DND-41 (cell line): ENCODE results near the gene CFAP221.

Experiments
- ATAC-seq: fragments of 200-7000 bp; cut with Tn5 transposase; 3 replicates; pipeline ENCODE4 v1.9.1; 2021; ENCODE audit warnings: low read depth; ENCODE audit not compliant: insufficient read depth
- DNase-seq: peaks from one replicate; pipeline ENCODE4 v3.0.0-alpha.2; 2020
- H2AFZ ChIP-seq: 2 replicates; pipeline ENCODE4 v1.6.0; 2012; ENCODE audit warnings: low read depth, low read length
- H3K27ac ChIP-seq: 2 replicates; pipeline ENCODE4 v1.5.1; 2012; ENCODE audit warnings: low read length, inconsistent platforms
- H3K27me3 ChIP-seq: fragments of 200-600 bp; sonication (generic); 2 replicates; pipeline ENCODE4 v1.6.0; 2012; ENCODE audit warnings: low read length, mild to moderate bottlenecking, inconsistent platforms; ENCODE audit not compliant: insufficient read depth, poor library complexity
- H3K36me3 ChIP-seq: 2 replicates; pipeline ENCODE4 v1.5.1; 2012; ENCODE audit warnings: low read length, inconsistent platforms; ENCODE audit not compliant: insufficient read depth
- H3K4me1 ChIP-seq: 2 replicates; pipeline ENCODE4 v1.5.1; 2012; ENCODE audit warnings: mild to moderate bottlenecking, low read length; ENCODE audit not compliant: insufficient read depth
- H3K4me2 ChIP-seq: 2 replicates; pipeline ENCODE4 v1.6.0; 2012; ENCODE audit warnings: mild to moderate bottlenecking, moderate library complexity, low read length, inconsistent platforms; ENCODE audit not compliant: insufficient read depth
- H3K4me3 ChIP-seq, 2 experiments: fragments of 200-600 bp in 1 of 2; shearing (Covaris generic) in 1 of 2; 2 replicates each; pipeline ENCODE4 v1.5.1; 2012 to 2016; ENCODE audit warnings: inconsistent platforms in 2 of 2, low read length in 2 of 2, mild to moderate bottlenecking in 2 of 2, low read depth in 1 of 2, moderate library complexity in 1 of 2
- H3K79me2 ChIP-seq: 2 replicates; pipeline ENCODE4 v1.6.0; 2012; ENCODE audit warnings: low read length, inconsistent platforms; ENCODE audit not compliant: insufficient read depth
- H3K9ac ChIP-seq: 2 replicates; pipeline ENCODE4 v1.6.0; 2012; ENCODE audit warnings: low read depth, mild to moderate bottlenecking, inconsistent platforms, low read length, moderate library complexity
- H3K9me3 ChIP-seq: 2 replicates; pipeline ENCODE4 v1.5.1; 2012; ENCODE audit warnings: low read length, moderate library complexity, mild to moderate bottlenecking, inconsistent platforms; ENCODE audit not compliant: insufficient read depth, severe bottlenecking
- H4K20me1 ChIP-seq: 2 replicates; pipeline ENCODE4 v1.6.0; 2012; ENCODE audit warnings: low read length; ENCODE audit not compliant: insufficient read depth
- EZH2 ChIP-seq: IDR thresholded peaks from 3 replicates; pipeline ENCODE4 v1.6.1; 2012; ENCODE audit warnings: borderline replicate concordance, low read depth, mild to moderate bottlenecking, moderate library complexity, low read length, inconsistent platforms; ENCODE audit not compliant: severe bottlenecking
- TF ChIP-seq, protein P1 (sequence below): IDR thresholded peaks from 2 replicates; pipeline ENCODE4 v1.5.1; 2012; ENCODE audit warnings: borderline replicate concordance, low read length, moderate library complexity, mild to moderate bottlenecking; ENCODE audit not compliant: poor library complexity, severe bottlenecking; ENCODE audit errors: extremely low read depth

The CFAP221 gene

DNA sequence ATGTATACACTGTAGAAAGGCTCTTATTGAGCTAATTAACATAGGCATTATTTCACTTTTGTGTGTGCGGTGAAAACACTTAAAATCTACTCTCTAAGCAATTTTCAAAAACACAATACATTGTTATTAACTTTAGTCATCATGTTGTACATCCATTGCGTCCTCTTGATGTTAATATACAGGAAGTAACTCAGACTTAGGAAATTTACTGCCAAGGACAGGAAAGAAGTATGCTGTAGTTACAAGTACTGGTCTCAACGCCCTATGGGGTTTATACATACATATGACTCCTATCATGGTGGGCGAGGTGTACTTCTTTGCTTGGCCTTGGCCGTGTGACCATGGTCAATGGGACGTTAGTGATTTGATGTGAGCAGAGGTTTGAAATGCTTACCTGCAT is 35.5 kb upstream of the CFAP221 start:
- H3K36me3 ChIP-seq = no peaks in the 10 kb centered on the region
- ATAC-seq (no peak), DNase-seq (no peak)
- no peak overlapping the region for H3K4me2 ChIP-seq
- H3K27ac ChIP-seq = no peak overlapping the region
- H3K4me1 ChIP-seq = peaks cover 9% of the 10 kb centered on the region; the same call in 1 of the 2 replicates
- no peaks in the 10 kb centered on the region for H3K79me2 ChIP-seq
- no peak overlapping the region for H3K9ac ChIP-seq
- no peak overlapping the region for H2AFZ ChIP-seq
- H3K4me3 ChIP-seq = no peak overlapping the region
- H4K20me1 ChIP-seq = no peaks in the 10 kb centered on the region
- no peaks in the 10 kb centered on the region for H3K27me3 ChIP-seq
- H3K9me3 ChIP-seq = no peaks in the 10 kb centered on the region
- TF ChIP-seq, protein P1, sequence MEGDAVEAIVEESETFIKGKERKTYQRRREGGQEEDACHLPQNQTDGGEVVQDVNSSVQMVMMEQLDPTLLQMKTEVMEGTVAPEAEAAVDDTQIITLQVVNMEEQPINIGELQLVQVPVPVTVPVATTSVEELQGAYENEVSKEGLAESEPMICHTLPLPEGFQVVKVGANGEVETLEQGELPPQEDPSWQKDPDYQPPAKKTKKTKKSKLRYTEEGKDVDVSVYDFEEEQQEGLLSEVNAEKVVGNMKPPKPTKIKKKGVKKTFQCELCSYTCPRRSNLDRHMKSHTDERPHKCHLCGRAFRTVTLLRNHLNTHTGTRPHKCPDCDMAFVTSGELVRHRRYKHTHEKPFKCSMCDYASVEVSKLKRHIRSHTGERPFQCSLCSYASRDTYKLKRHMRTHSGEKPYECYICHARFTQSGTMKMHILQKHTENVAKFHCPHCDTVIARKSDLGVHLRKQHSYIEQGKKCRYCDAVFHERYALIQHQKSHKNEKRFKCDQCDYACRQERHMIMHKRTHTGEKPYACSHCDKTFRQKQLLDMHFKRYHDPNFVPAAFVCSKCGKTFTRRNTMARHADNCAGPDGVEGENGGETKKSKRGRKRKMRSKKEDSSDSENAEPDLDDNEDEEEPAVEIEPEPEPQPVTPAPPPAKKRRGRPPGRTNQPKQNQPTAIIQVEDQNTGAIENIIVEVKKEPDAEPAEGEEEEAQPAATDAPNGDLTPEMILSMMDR = no peak
- TF ChIP-seq EZH2 = no peak

DNA sequence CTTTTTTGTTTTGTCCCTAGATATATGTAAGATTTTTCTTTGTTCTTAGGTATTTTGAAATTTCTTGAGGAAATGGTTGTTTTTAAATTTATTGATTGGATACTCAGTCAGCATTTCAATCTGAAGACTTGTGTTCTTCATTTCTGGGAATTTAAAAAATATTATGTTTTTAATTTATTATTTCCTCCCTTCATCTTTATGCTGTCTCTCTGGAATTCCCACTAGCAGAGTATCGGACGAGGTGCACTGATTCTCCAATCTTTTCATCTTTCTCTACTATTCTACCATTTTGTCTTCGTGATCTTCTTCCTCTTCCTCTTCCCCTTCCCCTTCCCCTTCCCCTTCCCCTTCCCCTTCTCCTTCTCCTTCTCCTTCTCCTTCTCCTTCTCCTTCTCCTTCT is 32.3 kb upstream of the CFAP221 start:
- H4K20me1 ChIP-seq = no peaks in the 10 kb centered on the region
- H3K9me3 ChIP-seq = no peaks in the 10 kb centered on the region
- H3K4me1 ChIP-seq = no peaks in the 10 kb centered on the region
- H3K27ac ChIP-seq = no peak overlapping the region
- H3K9ac ChIP-seq = no peak overlapping the region
- TF ChIP-seq, protein P1 = no peak
- no peak for TF ChIP-seq EZH2
- no peaks in the 10 kb centered on the region for H3K79me2 ChIP-seq
- DNase-seq (no peak), ATAC-seq (no peak)
- H3K4me2 ChIP-seq = no peak overlapping the region
- no peak overlapping the region for H3K4me3 ChIP-seq
- H3K36me3 ChIP-seq = no peaks in the 10 kb centered on the region
- no peaks in the 10 kb centered on the region for H3K27me3 ChIP-seq
- no peak overlapping the region for H2AFZ ChIP-seq

DNA sequence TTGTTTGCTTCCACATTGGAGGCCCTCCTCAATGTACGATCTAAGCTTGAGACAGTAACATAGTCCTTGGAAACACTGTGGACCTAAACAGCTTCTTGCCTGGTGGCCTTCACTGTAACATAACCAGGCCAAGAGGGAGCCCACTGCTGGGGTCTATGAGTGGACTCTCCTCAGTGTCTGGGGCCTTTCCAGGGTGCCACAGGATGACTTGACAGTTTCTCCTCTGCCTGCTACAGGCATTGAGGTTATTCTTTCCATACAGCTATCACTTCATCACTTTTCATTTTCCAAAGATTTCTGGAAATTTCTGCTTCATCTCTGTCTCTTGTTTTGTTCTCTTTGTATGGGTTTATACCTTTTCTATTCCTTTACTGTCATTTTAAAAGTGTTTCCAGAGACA is 31.3 kb upstream of the CFAP221 start:
- ATAC-seq = no peak
- no peaks in the 10 kb centered on the region for H3K27me3 ChIP-seq
- TF ChIP-seq, protein P1 = no peak
- no peak for TF ChIP-seq EZH2

DNA sequence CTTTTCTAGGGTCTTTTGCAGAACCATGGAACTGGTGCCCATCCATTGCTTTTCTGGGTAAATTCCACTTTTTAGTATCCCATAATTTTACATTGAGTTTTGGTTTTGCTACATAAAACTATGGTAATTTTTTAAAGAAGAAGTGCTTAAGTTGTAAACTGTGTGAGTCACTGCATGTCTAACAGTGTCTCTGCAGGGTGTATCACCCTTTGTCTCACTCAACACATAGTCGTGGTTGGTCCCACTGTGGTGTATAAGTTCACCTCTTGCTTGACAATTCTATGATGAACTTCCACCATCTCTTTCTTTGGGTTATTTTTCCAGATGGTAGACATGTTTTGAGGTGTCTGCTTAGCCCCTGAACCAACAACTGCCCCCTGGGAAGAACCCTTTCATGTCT is 30.4 kb upstream of the CFAP221 start:
- H3K9me3 ChIP-seq = no peaks in the 10 kb centered on the region
- no peaks in the 10 kb centered on the region for H3K4me1 ChIP-seq
- no peak overlapping the region for H3K4me2 ChIP-seq
- no peak overlapping the region for H3K4me3 ChIP-seq
- H2AFZ ChIP-seq = no peak overlapping the region
- no peaks in the 10 kb centered on the region for H3K36me3 ChIP-seq
- TF ChIP-seq, protein P1 = no peak
- TF ChIP-seq EZH2 = no peak
- H4K20me1 ChIP-seq = no peaks in the 10 kb centered on the region
- H3K27me3 ChIP-seq = no peaks in the 10 kb centered on the region
- DNase-seq = no peak
- no peak overlapping the region for H3K27ac ChIP-seq
- H3K79me2 ChIP-seq = no peaks in the 10 kb centered on the region
- ATAC-seq = no peak
- H3K9ac ChIP-seq = no peak overlapping the region

More for the DNA sequence above, 31.3 kb upstream of the CFAP221 start:
- H3K27ac ChIP-seq = no peak overlapping the region
- no peak overlapping the region for H3K9ac ChIP-seq
- H3K4me2 ChIP-seq = no peak overlapping the region
- no peak overlapping the region for H2AFZ ChIP-seq
- H3K79me2 ChIP-seq = no peaks in the 10 kb centered on the region
- no peak overlapping the region for H3K4me3 ChIP-seq
- H3K36me3 ChIP-seq = no peaks in the 10 kb centered on the region
- no peaks in the 10 kb centered on the region for H3K4me1 ChIP-seq
- no peaks in the 10 kb centered on the region for H3K9me3 ChIP-seq
- DNase-seq = no peak
- H4K20me1 ChIP-seq = no peaks in the 10 kb centered on the region
